MG63 (cell line): ENCODE measurements around the gene LSG1. TPM values are rescaled to one million over a fixed set of nuclear protein-coding genes. Genes with fewer than 3 reads are reported as not detected.

Experiments
- total RNA-seq: library from RNA; depleted of rRNA; stranded (reverse); fragments of >200 nt; shearing (Covaris generic); gene quantifications from 2 replicates; pipeline ENCODE4 v1.2.3, GENCODE V29; 2014; ENCODE audit warnings: low replicate concordance; rRNA removed

The LSG1 gene
- total RNA-seq, 1 experiment from 2014 or later: 58.4 TPM

Other genes starting within 250 kb of the LSG1 start
- 76.9 and 103 TPM in 2 replicates for gene ATP13A3, start 185.2 kb downstream of the LSG1 start, total RNA-seq
- gene TMEM44, start 38.8 kb downstream of the LSG1 start, total RNA-seq: 15.4 and 40.9 TPM in 2 replicates
- gene FAM43A, start 13.7 kb upstream of the LSG1 start, total RNA-seq: 32.4 and 40.0 TPM in 2 replicates